GM23248 (cell line): ENCODE measurements around the gene GYG2.
"Not testable (repeated sequence)": the region's sequence is repeated elsewhere in the genome, so short reads cannot be mapped to it uniquely, and the experiment has no call there.

ENCODE experiments used
- EZH2 ChIP-seq: fragments of 200-600 bp; sonication (generic); IDR thresholded peaks from 2 replicates; pipeline ENCODE4 v1.6.1; 2018; ENCODE audit warnings: antibody characterized with exemption, mild to moderate bottlenecking; ENCODE audit not compliant: insufficient read depth, poor library complexity, severe bottlenecking
- EZH2phosphoT487 ChIP-seq: fragments of 200-600 bp; sonication (generic); IDR thresholded peaks from 2 replicates; pipeline ENCODE4 v1.6.1; 2018; ENCODE audit warnings: antibody characterized with exemption, moderate library complexity, mild to moderate bottlenecking, low read depth; ENCODE audit not compliant: insufficient read depth

DNA sequence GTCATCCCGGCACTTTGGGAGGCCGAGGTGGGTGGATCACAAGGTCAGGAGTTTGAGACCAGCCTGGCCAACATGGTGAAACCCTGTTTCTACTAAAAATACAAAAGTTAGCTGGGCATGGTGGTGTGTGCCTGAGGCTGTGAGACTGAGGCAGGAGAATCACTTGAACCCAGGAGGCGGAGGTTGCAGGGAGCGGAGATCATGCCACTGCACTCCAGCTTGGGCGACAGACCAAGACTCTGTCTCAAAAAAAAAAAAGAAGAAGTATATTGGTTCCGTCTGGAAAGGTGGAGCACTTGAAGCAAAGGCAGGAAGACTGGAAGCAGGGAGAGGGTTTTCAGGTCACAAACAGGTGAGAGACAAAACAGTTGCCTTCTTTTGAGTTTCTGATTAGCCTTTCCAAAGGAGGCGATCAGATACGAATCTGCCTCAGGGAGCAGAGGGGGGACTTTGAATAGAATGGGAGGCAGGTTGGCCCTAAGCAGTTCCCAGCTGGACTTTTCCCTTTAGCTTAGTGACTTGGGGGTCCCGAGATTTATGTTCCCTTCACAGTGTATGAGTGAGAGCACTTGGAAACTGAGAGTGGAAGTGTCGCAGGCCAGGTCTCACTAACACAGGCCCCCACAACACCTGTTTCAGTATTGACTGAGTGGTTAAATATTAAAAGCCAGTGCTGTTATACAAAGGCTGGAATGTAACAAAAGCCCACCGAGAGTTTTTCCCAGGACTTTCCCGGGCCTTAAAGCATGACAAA is 48.1 kb upstream of the GYG2 start:
- TF ChIP-seq EZH2, EZH2phosphoT487: not testable (repeated sequence)
